Limb (tissue), 2 donors: ENCODE measurements around the gene LUC7L.
A peak's percentile ranks its signal among the peaks of the same experiment; 100 is the strongest.
"Not testable (repeated sequence)": the region's sequence is repeated elsewhere in the genome, so short reads cannot be mapped to it uniquely, and the experiment has no call there.

Source experiments
- DNase-seq, 2 donors: peaks; one replicate each; pipeline ENCODE4 v3.0.0-alpha.2; 2016; ENCODE audit errors: extremely low spot score in 2 of 2

LUC7L gene, protein sequence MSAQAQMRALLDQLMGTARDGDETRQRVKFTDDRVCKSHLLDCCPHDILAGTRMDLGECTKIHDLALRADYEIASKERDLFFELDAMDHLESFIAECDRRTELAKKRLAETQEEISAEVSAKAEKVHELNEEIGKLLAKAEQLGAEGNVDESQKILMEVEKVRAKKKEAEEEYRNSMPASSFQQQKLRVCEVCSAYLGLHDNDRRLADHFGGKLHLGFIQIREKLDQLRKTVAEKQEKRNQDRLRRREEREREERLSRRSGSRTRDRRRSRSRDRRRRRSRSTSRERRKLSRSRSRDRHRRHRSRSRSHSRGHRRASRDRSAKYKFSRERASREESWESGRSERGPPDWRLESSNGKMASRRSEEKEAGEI

DNA sequence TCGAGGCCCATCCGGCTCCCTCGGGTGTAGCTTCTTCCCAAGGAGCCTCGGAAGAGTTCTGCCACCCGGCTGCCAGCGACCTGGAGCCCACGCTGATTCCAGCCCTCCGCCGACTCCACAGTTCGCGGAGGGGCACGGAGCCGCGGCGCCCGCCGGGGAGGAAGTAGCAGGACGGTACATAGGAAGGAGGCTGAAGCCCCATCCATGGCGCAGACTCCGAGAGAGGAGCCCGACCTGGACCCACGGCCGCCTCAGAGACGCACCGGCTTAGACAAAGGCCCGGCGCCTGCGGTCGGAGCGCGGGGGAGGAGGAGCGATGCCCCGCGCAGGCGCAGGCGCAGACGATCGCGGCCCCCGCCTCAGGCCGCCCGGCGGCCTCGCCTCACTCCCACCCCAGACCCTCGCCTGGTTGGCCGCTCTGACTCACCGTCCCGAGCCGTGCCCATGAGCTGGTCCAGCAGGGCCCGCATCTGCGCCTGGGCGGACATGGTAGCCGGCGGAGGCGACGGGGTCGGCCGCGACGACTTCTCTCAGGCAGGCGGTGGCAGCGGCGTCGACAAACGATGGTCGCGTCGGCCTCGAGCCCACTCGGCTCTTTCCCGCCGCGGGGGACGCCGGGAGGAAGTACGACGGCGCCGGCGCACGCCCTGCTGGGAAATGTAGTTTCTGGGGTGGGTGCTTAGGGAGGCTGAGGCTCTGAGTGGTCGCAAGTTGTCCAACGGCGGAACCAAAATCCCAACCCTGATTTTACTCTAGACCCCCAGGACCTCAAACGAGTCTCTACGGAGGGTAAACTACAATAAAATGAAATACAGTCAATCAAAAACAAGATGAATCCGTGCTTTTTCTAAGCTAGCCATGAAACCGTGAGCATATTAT lies at the start of gene LUC7L:
TSS of gene LUC7L (minus strand) at position 598 of the 879 bp plus-strand sequence. CDS start at position 488, 110 bp downstream.
- peak; percentile 87 to 96 for DNase-seq

DNA sequence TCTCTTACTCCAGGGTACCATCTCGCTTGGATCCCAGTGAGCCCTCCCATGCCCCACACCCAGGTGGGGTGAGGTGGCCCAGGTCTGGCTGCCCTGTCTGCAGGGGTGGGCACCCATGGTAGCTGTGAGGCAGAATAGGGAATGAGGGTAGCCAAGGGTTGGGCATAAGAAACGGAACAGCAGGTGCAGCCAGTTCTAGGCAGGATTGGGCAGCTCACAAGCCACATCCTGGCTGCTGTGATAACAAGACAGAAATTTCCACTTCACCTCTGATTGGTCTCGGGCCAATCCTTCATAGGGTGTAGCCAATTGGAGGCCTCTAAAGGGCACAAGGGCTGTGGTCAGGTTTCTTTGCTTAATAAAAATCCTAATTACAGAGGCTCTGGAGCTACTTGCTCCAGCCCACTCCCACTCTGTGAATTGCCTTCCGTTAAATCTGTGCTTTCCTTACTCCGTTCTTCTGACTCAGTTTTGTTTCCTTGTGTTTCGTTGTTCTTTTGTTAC lies 49.7 kb upstream of the LUC7L start:
- DNase-seq = no peak

DNA sequence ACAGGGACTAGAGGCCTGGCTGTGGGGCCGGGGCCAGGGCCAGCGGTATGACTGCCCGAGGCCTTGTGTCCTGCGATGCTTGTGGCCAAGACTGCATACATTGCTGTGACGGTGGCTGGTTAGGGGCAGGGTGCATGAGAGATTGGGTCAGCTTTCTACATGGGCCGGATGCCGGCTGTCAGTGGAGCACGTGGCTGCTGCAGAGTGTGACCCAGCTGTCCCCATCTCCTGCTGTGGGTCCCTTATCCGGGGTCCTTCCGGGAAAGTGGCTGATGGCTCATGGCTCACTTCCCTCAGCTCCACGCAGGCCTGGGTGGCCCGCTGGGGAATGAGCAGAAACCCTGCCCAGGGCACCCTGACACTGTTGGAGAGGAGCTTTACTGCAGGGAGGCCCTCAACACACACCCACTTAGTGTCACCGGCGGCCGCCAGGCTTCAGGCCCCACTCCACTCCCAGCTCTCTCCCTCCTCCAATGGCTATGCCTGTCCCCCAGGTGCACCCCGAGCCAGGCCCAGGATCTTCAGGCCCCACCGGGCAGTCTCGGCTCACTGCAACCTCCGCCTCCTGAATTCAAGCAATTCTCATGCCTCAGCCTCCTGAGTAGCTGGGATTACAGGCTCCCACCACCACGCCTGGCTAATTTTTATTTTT lies 47.3 kb upstream of the LUC7L start:
- no peak for DNase-seq

DNA sequence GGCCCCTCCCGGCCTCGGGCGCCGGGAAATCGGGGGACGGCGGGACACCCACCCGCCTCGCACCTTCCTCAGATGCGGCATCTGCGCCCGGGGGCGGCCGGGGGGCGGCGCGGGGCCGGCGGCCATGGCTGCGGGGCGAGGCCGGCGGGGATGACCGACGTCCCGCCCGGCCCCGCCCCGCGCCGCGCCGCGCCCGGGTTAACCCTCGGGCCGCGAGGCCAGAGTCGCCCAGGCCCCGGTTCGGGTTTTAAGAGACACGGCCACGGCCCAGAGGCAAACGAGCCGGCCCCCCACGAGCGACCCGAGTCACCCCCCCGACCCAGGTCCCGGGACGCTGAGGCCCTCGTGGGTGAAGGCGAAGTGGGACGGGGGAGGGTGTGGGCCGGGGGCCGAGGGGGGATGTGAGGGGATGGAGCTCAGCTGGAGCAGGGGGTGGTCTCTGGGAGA lies 46.6 kb upstream of the LUC7L start, which contains the start of gene RGS11:
TSS of gene RGS11 (minus strand) at position 159 of the 447 bp plus-strand sequence. CDS start at position 126, 33 bp downstream.
- DNase-seq = no peak

DNA sequence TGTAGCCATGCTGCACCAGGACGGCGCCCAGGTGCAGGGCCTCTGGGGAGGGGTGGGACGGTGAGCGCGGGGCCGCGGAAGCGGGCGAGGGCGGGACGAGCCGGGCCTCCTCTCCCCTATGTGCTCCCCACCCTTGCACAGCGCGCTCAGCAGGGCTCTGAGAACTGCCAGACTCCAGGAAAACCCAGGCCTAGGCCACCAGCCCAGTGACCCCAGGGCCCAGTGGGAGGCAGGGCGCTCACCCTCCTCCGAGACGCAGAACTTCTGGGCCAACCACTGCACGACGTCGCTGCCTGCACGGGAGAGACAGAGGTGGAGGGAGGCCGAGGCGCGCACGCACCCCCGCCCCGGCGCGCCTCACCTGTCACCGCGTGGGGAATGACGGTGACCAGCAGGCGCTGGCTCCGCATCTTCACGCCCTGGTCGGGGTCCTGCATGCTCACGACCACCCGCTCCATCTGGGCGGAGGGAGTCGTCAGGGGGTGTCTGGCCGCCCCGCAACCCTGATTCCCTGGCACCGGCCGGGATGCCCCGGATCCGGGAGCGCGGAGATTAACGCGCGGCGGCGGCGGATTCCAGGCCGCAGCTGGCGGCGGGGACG lies 45.9 kb upstream of the LUC7L start:
- peak in 1 of 2 donors; percentile 56 for DNase-seq

DNA sequence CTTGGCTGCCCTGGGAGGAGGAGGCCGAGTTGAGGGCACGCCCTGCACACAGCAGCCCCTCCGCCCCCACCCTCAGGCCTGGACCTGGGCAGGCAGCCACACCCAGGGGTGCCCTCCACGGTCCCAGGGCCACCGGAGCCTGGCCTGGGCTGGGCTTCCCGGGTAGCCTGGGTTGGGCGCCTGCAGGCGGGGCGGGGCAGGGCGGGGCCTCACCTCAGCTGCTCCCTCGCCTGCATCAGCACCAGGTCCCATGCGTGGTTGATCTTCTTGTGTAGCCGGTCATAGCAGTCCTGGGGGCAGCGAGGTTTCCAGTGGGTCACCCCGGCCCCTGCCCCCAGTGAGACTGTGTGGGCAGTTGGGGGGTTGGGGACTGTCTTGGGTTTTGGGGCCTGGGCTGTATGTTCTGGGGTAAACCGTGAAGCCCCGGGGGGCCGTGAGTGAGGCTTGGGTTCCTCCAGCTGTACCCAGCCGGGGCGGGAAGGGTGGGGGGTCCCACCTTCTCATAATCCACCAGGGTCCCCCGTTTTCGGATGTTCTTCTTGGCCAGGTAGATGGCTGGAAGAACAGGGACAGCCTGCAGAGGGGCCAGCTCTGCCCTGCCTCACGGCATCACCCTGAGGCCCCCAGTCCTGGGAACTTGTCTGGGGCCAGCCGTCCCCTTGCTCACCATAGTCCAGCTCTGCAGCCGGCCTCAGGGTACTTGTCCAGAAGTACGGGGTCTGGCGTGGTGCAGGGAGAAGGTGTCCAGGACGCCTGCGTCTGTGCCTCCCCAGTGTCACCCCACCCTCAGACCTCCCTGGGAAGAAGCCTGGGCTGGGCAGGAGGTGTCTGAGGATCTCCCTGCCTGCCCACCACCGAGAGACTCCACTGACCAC lies 44.5 kb upstream of the LUC7L start:
- no peak for DNase-seq

DNA sequence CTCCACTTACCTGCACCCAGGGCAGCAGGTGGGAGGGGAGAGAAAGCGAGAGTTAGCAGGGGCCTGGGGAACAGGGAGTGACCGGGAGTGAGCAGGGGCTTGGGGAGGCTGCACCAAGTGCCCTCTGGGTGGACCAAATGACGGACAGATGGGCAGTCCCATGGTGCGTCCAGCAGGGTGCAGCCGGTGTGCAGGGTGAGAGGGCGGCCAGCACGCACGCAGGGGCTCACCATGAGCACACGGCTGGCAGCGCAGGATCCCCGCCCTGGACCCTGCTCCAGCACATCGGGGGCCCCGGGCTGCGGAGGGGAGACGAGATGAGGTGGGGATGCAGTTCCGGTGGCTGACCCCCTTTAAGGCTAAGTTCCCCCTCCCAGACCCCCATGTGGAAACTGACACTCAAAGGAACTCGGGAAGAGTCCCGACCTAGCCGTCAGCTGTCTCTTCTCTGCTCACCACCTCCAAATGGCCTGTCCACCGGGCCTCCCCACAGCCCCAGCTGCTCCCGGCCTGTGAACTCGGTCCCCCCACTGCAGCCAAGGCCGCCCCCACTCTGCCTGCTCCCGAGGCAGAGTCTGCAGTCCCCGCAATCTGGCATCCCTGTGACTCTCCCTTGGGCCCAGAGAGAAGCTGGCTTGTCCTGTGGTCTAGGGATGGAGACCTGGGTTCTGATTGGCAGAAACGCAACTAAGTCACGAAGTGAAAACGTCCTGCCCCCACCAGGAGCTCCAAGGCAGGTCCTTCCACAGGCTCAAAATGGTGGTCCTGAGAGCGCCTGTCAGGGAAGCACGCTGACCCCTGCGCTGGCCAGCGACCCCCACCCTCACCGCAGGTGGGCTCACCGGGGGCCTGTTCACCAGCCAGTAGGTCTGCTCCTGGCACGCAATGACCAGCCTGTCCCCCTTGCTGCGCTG lies 43.6 kb upstream of the LUC7L start:
- DNase-seq = no peak

DNA sequence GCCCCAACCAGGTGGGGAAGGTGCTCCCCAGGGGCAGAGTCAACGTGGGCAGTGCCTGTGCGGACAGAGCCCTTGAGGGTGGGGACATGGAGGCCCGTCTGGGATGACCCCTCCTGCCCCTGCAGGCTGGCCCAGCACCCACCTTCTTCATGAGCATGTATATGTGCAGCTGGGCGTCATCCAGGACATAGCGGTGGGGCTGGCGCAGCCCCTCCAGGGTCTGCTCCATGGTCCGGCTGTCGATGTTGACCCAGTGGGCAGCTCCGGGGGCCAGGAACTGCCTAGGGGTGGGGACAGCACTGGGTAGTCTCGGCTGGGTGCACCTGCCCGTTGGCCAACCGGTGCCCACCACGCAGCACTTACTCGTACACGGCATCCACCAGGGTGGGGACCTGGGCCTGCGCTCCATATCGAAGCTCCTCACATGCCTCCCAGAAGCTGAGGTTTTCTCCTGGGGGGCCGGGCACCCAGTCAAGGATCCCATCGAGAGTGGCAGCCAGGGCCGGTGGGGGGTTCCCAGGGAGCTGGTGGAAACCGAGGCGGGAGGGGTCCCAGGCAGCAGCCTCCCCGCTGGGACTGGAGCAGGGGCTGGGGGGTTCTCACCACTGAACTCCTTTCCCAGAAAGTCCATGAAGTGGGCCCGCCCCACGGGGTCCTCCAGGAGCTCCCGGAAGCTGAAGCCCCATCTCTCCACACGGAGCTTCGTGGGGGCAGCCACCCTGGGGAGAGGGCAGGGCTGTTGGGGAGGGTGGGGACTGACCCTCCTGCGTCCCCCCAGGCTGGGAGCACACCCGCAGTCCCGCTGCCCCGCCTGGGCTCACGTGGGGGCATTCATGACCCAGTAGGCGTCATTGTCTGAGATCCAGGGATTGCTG lies 41.4 kb upstream of the LUC7L start:
- DNase-seq = no peak

DNA sequence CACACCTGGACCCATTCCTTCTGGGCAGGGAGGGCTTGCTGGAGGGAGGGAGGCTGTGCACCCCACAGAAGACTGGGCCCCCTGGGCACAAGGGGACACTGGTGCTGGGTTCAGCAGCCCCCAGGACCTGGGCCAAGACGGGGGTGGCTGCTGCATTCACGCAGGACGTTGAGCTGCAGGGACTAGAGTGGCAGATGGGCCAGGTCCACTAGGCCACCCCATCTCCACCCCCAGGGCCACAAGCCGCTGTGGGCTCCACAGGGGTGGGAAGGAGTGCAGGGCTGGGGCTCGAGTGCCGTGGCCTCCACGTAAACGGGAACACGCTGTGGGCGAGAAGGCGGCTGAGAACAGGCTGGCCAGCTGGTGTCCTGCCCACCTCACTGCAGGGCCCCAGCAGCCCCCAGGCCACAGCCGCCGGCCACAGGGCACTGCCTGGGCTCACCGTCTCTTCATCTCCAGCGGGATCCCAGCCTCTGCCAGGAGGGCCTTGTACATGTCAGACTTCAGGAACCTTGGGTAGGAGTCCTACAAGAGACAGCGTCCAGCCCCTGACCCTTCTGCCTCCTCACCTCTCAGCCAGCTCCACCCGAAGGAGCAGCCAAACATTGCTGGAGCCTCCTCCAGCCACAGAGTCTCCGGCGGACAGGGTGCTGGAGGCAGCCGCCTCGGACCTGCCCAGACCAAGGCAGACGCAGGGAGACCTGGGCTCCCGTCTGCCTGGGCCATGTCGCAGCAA lies 40.0 kb upstream of the LUC7L start:
- DNase-seq = no peak

DNA sequence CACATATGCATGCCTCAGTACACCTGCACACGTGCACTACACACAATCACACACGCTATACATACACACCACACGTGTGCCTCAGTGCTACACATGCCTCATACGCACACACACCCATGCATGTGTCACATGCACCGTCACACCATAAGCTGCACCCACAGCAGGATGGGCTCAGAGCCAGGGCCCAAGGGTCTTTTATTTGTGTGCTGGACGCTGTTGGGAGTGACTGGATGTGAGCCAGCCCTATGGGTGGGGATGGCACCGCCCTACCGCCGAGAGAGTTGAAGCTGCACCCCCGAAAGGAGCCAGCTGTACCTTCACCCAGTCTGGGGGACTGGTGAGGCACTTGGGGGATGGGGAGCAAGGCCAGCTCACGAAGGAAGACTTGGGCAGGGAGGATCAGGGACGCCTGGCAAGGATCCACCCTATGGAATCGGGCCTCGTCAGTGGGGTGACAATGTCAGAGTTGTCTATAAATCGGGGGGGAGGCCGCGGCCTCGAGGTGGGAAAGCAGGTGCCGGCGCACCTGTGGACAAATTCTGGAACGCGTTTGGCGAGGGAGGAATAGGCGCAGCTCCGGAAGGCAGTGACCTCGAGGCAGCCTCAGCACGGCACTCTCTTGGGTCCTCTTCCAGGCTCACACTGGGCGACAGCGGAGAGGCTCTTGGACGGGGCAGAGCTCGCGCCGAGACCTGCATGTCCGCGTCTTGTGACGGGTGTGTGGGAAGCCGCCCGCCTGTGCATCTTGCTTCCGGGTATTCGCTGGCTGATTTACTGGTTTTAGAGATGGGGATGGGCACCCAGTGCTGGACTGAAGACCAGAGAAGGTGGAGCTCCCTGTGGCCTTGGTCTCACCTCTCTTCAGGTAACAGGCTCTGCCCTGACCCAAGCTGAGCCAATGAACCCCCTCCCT lies 39.1 kb upstream of the LUC7L start:
- no peak for DNase-seq

DNA sequence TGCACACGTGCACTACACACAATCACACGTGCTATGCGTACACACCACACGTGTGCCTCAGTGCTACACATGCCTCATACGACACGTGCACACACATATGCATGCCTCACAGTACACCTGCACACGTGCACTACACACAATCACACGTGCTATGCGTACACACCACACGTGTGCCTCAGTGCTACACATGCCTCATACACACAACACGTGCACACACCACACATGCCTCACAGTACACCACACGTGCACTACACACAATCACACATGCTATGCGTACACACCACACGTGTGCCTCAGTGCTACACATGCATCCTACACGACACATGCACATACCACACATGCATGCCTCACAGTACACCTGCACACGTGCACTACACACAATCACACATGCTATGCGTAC lies 38.3 kb upstream of the LUC7L start:
- DNase-seq = not testable (repeated sequence)

DNA sequence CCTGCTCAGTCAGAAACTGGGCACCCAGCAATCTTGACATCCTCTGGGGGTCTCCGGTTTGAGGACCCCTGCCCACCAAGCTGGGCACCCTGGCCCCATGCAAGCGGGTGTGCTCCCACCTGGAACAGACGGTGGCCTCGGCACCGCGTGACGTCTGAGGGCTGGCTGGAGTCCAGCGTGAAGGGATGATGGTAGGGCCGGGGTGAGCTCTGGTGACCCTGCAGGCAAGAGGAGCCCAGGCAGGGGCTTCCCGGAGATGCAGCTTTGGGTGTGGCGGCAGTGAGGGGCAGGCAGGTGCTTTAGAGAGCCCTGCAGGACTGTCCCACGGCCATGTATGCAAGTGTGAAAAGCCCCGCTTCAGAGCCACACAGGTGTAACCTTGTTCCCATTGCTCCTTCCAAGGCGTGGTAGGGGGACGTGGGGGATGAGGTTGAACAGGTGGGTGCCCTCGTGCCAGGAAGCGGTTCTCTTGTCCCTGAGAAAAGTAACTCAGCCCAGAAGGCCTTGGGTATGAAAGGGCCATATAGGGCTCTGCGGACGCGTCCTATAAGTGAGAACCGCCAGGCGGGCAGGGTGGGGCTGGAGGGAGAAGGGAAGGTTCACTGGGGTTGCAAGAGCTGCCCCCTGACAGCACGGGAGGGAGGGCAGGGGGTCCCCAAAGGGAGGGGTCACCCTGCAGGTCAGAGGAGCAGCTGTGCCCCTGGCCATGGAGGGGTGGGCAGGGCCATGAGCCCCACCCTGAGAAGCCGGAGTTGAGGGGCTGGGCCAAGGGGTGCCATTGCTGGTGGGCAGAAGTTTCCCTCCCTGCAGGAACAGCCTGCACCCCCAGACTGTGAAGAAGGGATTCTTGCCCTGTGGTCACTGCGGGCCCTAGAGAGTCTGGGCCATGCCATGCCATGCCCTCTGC lies 37.3 kb upstream of the LUC7L start:
- no peak for DNase-seq

DNA sequence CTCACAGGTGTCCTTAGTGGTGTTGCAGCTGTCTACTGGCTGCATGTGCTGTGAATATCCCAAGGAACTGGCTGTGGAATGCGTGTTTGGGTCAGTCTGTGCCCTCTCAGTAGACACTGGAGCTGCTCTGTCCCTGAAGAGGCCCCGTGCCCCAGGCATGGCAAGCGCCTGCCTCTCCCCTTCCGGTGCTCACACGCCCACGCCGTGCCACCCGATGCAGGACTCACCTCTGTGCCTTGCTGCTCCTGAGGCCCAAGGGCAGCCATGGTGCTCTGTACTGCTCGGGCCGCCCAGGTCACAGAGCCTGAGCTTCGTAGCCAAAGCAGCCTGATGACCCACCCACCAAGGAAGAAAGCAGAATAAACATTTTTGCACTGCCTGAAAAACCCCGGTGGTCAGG lies 36.5 kb upstream of the LUC7L start:
- DNase-seq = no peak

DNA sequence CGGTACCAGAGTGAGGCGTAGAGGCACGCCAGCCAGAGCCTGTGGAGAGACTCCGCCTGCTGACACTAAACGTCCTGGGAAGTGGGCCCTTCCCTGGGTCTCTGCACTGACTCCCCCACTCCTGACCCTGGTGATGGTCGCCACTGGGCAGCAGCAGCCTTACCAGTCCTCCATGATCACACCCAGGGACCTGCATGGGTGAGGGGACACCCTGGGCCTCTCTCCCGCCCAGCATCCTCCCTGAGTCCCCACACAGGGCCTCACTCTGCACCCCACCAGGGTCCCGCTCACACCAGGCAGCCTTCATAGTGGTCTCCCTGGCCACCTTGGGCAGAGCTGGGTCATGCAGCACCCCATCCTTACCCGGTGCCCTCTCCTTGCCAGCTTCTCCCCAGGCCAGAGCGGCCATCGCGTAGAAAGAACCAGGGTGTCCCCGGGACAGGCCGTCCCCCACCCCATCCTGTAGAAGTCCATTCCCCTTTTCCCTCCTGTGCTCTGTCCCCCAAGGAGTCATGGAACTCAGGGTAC lies 35.8 kb upstream of the LUC7L start:
- DNase-seq = no peak

DNA sequence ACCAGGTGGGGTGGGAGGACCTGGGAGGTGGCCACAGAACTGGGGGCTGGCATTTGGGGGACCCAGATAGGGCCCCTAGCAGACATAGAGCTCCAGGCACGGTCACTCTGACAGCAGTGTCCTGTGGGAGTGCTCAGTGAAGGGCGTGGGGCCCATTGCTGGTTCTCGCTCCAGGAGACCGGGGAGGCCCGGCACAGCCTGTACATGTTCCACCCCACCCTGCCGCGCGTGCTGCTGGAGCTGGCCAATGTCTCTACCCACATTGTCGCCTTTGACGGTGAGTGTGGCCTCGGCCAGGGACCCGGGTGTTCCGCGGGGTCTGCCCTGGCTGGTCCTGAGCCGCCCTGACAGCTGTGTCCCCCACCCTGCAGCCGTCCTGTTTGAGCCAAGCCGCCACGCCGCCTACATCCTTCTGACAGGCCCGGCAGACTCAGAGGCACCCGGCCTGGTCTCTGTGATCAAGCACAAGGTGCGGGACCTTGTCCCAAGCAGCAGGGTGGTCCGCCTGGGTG lies 35.2 kb upstream of the LUC7L start:
- DNase-seq = no peak
